K562 (cell line): ENCODE measurements around the gene GBP7. TPM values are rescaled to one million over a fixed set of nuclear protein-coding genes. Genes with fewer than 3 reads are reported as not detected.

Experiments
- ATAC-seq: fragments of 200-7000 bp; cut with Tn5 transposase; 3 replicates; pipeline ENCODE4 v1.9.1; 2020; ENCODE audit warnings: moderate library complexity
- BruUV-seq: library from RNA; stranded (reverse); fragments of 400-500 nt; replicated peaks from 2 replicates; lab custom pipeline; 2021; lab: Mats Ljungman, UMichigan
- CTCF ChIA-PET: fragments of 300-600 bp; formaldehyde crosslinking; extraction: SDS; loops from one replicate; lab custom pipeline; 2021; ENCODE audit warnings: low intra/inter-chr PET ratio; lab: Yijun Ruan, JAX
- POLR2A ChIA-PET: fragments of 300-600, 350-650 bp; sonication (Branson Sonifier 250); formaldehyde crosslinking; extraction: SDS; loops from one replicate; lab custom pipeline; 2021; ENCODE audit warnings: antibody characterized with exemption, inconsistent platforms; lab: Yijun Ruan, JAX
- DNase-seq, 4 experiments: peaks; one replicate each; pipeline versions ENCODE4 v3.0.0 to v3.0.0-alpha.2; 2011 to 2018; ENCODE audit warnings: low spot score in 3 of 4, mixed read lengths in 3 of 4; ENCODE audit errors: extremely low read depth in 1 of 4
- FAIRE-seq: peaks from 2 replicates; lab custom pipeline; 2011; peaks lifted over from hg19 to GRCh38; lab: Jason Lieb, UNC
- H2AFZ ChIP-seq: 2 replicates; pipeline ENCODE4 v1.6.0; 2011; ENCODE audit warnings: low read depth, low read length, control low read depth, inconsistent platforms
- H3K27ac ChIP-seq: fragments of 200-600 bp; 3 replicates; pipeline ENCODE4 v1.8.0; 2011; ENCODE audit warnings: low read depth, mild to moderate bottlenecking, control low read depth, inconsistent platforms, low read length, moderate library complexity, mixed read lengths; ENCODE audit errors: extremely low read depth
- H3K27me3 ChIP-seq, 2 experiments: fragments of 300-600 bp in 1 of 2; 2 replicates in 1 of 2; 3 replicates in 1 of 2; pipeline versions ENCODE4 v1.6.0 to v1.8.0; 2011; ENCODE audit warnings: inconsistent platforms in 2 of 2, low read length in 2 of 2, mild to moderate bottlenecking in 1 of 2, mixed read lengths in 1 of 2, moderate library complexity in 1 of 2; ENCODE audit not compliant: control insufficient read depth in 2 of 2, insufficient read depth in 2 of 2
- H3K36me3 ChIP-seq: fragments of 300-600 bp; 3 replicates; pipeline ENCODE4 v1.8.0; 2011; ENCODE audit warnings: mild to moderate bottlenecking, low read length, inconsistent platforms; ENCODE audit not compliant: control insufficient read depth, insufficient read depth
- H3K4me1 ChIP-seq, 2 experiments: fragments of 200-600 bp in 1 of 2; replicated peaks in 1 of 2; 2 replicates in 1 of 2; 3 replicates in 1 of 2; pipeline versions ENCODE4 v1.5.1 to v1.8.0; 2011; ENCODE audit warnings: inconsistent platforms in 2 of 2, low read length in 2 of 2, mild to moderate bottlenecking in 1 of 2, mixed read lengths in 1 of 2, moderate library complexity in 1 of 2; ENCODE audit not compliant: control insufficient read depth in 2 of 2, insufficient read depth in 2 of 2
- H3K4me2 ChIP-seq: 2 replicates; pipeline ENCODE4 v1.6.1; 2011; ENCODE audit warnings: low read length, control low read depth, inconsistent platforms, mixed read lengths; ENCODE audit not compliant: insufficient read depth
- H3K4me3 ChIP-seq: fragments of 200-600 bp; sonication (generic), shearing (Covaris generic); 2 replicates; pipeline ENCODE4 v1.5.1; 2016; ENCODE audit warnings: control low read depth, inconsistent platforms
- H3K79me2 ChIP-seq: fragments of 200-600 bp; 3 replicates; pipeline ENCODE4 v1.8.0; 2011; ENCODE audit warnings: low read length, inconsistent platforms; ENCODE audit not compliant: control insufficient read depth, insufficient read depth
- H3K9ac ChIP-seq, 2 experiments: 2 replicates each; pipeline versions ENCODE4 v1.6.0 to v1.6.1; 2011; ENCODE audit warnings: low read depth in 2 of 2, low read length in 2 of 2, control low read depth in 1 of 2, inconsistent platforms in 1 of 2, mild to moderate bottlenecking in 1 of 2, mixed read lengths in 1 of 2; ENCODE audit not compliant: insufficient read depth in 1 of 2
- H3K9me1 ChIP-seq: one replicate; pipeline ENCODE4 v1.6.0; 2011; ENCODE audit warnings: inconsistent platforms, mild to moderate bottlenecking, low read length, moderate library complexity; ENCODE audit not compliant: control insufficient read depth, insufficient read depth
- H3K9me3 ChIP-seq: replicated peaks from 2 replicates; pipeline ENCODE4 v1.5.1; 2011; ENCODE audit warnings: low read depth, low read length, inconsistent platforms; ENCODE audit not compliant: control insufficient read depth, insufficient read depth
- H4K20me1 ChIP-seq: replicated peaks from 2 replicates; pipeline ENCODE4 v1.6.1; 2011; ENCODE audit warnings: low read length, inconsistent platforms, mixed read lengths; ENCODE audit not compliant: control insufficient read depth, insufficient read depth
- ARID1B ChIP-seq: fragments of 450-650 bp; IDR thresholded peaks from 2 replicates; pipeline ENCODE4 v1.6.1; 2016; ENCODE audit warnings: antibody characterized with exemption, mild to moderate bottlenecking, inconsistent platforms
- CBFA2T2 ChIP-seq: fragments of 450-650 bp; conservative IDR thresholded peaks from 2 replicates; pipeline ENCODE4 v1.6.1; 2017; ENCODE audit warnings: mild to moderate bottlenecking
- CBFA2T3 ChIP-seq: fragments of 450-650 bp; IDR thresholded peaks from 2 replicates; pipeline ENCODE4 v1.6.1; 2017
- CHD4 ChIP-seq: fragments of 200-600 bp; sonication (generic); IDR thresholded peaks from 3 replicates; pipeline ENCODE4 v1.6.1; 2012; ENCODE audit warnings: low read depth, mild to moderate bottlenecking, mixed read lengths, low read length, inconsistent platforms; ENCODE audit not compliant: insufficient read depth, insufficient replicate concordance, poor library complexity, severe bottlenecking
- CSDE1 ChIP-seq, 2 experiments: fragments of 450-650 bp; IDR thresholded peaks; 2 replicates each; pipeline ENCODE4 v1.6.1; 2016; ENCODE audit warnings: mild to moderate bottlenecking in 1 of 2
- DPF2 ChIP-seq: fragments of 450-650 bp; IDR thresholded peaks from 2 replicates; pipeline ENCODE4 v1.6.1; 2016
- MEIS2 ChIP-seq: fragments of 450-650 bp; IDR thresholded peaks from 2 replicates; pipeline ENCODE4 v1.6.1; 2014; ENCODE audit warnings: mild to moderate bottlenecking; ENCODE audit not compliant: partially characterized antibody
- POLR2A ChIP-seq: fragments of 450-650 bp; conservative IDR thresholded peaks from 2 replicates; pipeline ENCODE4 v1.6.1; 2016
- RFX1 ChIP-seq: fragments of 450-650 bp; IDR thresholded peaks from 2 replicates; pipeline ENCODE4 v1.6.1; 2016; ENCODE audit warnings: mild to moderate bottlenecking, moderate library complexity
- SETDB1 ChIP-seq: IDR thresholded peaks from one replicate; pipeline ENCODE4 v1.6.1; 2012; ENCODE audit warnings: low read length, control low read depth, inconsistent platforms
- SLC30A9 ChIP-seq: fragments of 250-450 bp; sonication (Bioruptor Pico); IDR thresholded peaks from 2 replicates; pipeline ENCODE4 v1.8.0; 2022; ENCODE audit warnings: mild to moderate bottlenecking, moderate library complexity
- STAT5A ChIP-seq: IDR thresholded peaks from 2 replicates; pipeline ENCODE4 v1.6.1; 2012; ENCODE audit warnings: low read length, inconsistent platforms, borderline replicate concordance
- TAL1 ChIP-seq: fragments of 450-650 bp; IDR thresholded peaks from 2 replicates; pipeline ENCODE4 v1.6.1; 2016; ENCODE audit warnings: mild to moderate bottlenecking
- TSC22D4 ChIP-seq: fragments of 450-650 bp; IDR thresholded peaks from 2 replicates; pipeline ENCODE4 v1.6.1; 2016; ENCODE audit warnings: missing genetic modification characterization, missing biosample characterization, control low read depth
- XRCC4 ChIP-seq: IDR thresholded peaks from one replicate; pipeline ENCODE4 v1.6.1; 2011; ENCODE audit not compliant: insufficient read depth, insufficient read length; ENCODE audit errors: extremely low read depth
- WGBS: fragments of 100-300 bp; shearing (Covaris generic); methylation state at CpG from one replicate; pipeline ENCODE4 v1.1.6; 2016; ENCODE audit warnings: low coverage, mixed read lengths; ENCODE audit not compliant: insufficient coverage; ENCODE audit errors: missing lambda C conversion rate; 5-methylcytosine and 5-hydroxymethylcytosine counted together
- in situ Hi-C: fragments of 300-500 bp; cut with MboI; formaldehyde crosslinking; loops from 4 replicates; pipeline ENCODE4 v1.15.0; 2018; ENCODE audit warnings: inconsistent platforms, mixed read lengths
- intact Hi-C: fragments of 100-400 bp; cut with micrococcal nuclease; formaldehyde crosslinking; loops from 2 replicates; pipeline ENCODE4 v1.14.2; 2022
- polyA plus RNA-seq, 8 experiments: library from polyadenylated mRNA; depleted of rRNA in 4 of 8; stranded (reverse) in 5 of 8; unstranded in 3 of 8; fragments of >200 nt; fragmentation: Nextera tagmentation in 2 of 8; fragmentation: Illumina TruSeq in 1 of 8; extraction: Ambion mirVana in 2 of 8; extraction: Trizol in 1 of 8; gene quantifications; 2 replicates each; pipeline versions ENCODE4 v1.2.1 to v1.2.3, GENCODE V29; 2011 to 2014; ENCODE audit warnings: inconsistent platforms in 1 of 8, missing spikeins in 1 of 8
- total RNA-seq, 7 experiments: library from RNA; depleted of rRNA in 6 of 7; stranded (reverse); fragments of >200 nt in 6 of 7; fragmentation: Illumina TruSeq in 2 of 7; extraction: Trizol in 2 of 7; gene quantifications; 2 replicates each; pipeline versions ENCODE4 v1.2.1 to v1.2.3, GENCODE V29; 2011 to 2021; ENCODE audit warnings: low replicate concordance in 1 of 7
- TF ChIP-seq, protein P1 (sequence below): fragments of 250-450 bp; sonication (Bioruptor Pico); IDR thresholded peaks from 2 replicates; pipeline ENCODE4 v1.5.0; 2020; ENCODE audit warnings: mild to moderate bottlenecking
- TF ChIP-seq, protein P2 (sequence below), 2 experiments: fragments of 200-800 bp in 1 of 2; sonication (Bioruptor generic) in 1 of 2; sonication (generic) in 1 of 2; formaldehyde crosslinking in 1 of 2; IDR thresholded peaks in 1 of 2; conservative IDR thresholded peaks in 1 of 2; 2 replicates each; pipeline versions ENCODE4 v1.5.0 to v1.6.1; 2016 to 2020; ENCODE audit warnings: missing compliant biosample characterization in 1 of 2, missing genetic modification characterization in 1 of 2, missing genetic modification reagents in 1 of 2
- TF ChIP-seq, protein P3 (sequence below): fragments of 450-650 bp; IDR thresholded peaks from 2 replicates; pipeline ENCODE4 v1.6.1; 2016
- TF ChIP-seq, protein P4 (sequence below): fragments of 450-650 bp; formaldehyde crosslinking; IDR thresholded peaks from 2 replicates; pipeline ENCODE4 v1.4.0; 2020; ENCODE audit warnings: mild to moderate bottlenecking, moderate library complexity

Gene GBP7
- total and polyA plus RNA-seq, 9 of the 15 experiments (the other 6 are each of a cell fraction or from before 2014, with no cell fraction given), result 0.03 TPM; not detected in 8

DNA sequence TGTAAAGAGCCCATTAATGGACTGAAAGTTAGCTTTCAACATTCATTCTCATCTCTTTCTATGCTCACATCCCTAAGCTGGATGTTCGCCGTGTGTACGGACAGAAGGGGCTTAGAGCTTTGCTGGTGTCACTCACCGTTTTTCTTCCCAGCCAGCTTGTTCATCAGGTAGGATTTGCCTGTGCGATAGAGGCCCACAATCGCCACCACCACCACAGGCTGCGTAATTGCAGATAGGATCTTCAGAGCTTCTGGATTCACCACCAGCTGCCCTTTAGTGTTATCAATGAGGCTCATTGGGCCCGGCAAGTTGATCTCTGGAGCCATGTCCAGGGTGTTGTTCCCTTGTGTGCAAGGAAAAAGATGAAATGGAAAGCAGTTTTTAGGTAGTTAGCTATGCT is 54.2 kb downstream of the GBP7 start:
- POLR2A ChIA-PET, result interaction anchor here (0.6 to 1.0 kb wide), 2 partner anchors 12 to 35 kb away, joined by 3 read pairs; no protein-coding TSS in a partner anchor
- no peak overlapping the region for H3K27ac ChIP-seq
- no peaks in the 10 kb centered on the region for H4K20me1 ChIP-seq
- no peak overlapping the region; a peak in 1 of 4 replicates for H3K9ac ChIP-seq
- in situ Hi-C loops, result loop anchor here (25.0 kb wide), 1 partner anchor 866 kb away; the partner anchor contains the start of gene ZNF326
- no peaks in the 10 kb centered on the region for H3K9me1 ChIP-seq
- FAIRE-seq (no peak), DNase-seq (peak in 2 of 4 experiments; percentile 9 to 50), ATAC-seq (peak; percentile 63)
- H3K79me2 ChIP-seq, result no peaks in the 10 kb centered on the region
- H3K4me2 ChIP-seq, result peak overlapping the region; percentile 49
- H3K4me1 ChIP-seq, result peaks cover 0 to 8% of the 10 kb centered on the region in 2 experiments; a peak in 2 of 5 replicates
- no TSS peak for BruUV-seq
- no peak overlapping the region for H3K4me3 ChIP-seq
- no peaks in the 10 kb centered on the region for H3K27me3 ChIP-seq
- intact Hi-C loops, result no loop called here
- no peaks in the 10 kb centered on the region for H3K36me3 ChIP-seq
- 3% methylated on average over 8 of the region's 8 CpGs for WGBS
- CTCF ChIA-PET, result no interaction called here
- peak overlapping the region; percentile 15; the same call in 1 of the 2 replicates for H2AFZ ChIP-seq
- no peaks in the 10 kb centered on the region for H3K9me3 ChIP-seq
- TF ChIP-seq TSC22D4 (tag) (no peak), CBFA2T2 (peak; percentile 68), CSDE1 (IDR thresholded peaks at IDR 0.05) (no peak), TAL1 (peak; percentile 65), SLC30A9 (CRISPR knock-in tag) (no peak), CBFA2T3 (peak; percentile 78), RFX1 (no peak), DPF2 (peak; percentile 35; the same call in 1 of the 2 replicates), POLR2A (no peak), MEIS2 (no peak), SETDB1 (no peak), XRCC4 (no peak), CHD4 (no peak), STAT5A (peak; percentile 11; the same call in 1 of the 2 replicates), ARID1B (peak; percentile 49)
- TF ChIP-seq, protein P1, sequence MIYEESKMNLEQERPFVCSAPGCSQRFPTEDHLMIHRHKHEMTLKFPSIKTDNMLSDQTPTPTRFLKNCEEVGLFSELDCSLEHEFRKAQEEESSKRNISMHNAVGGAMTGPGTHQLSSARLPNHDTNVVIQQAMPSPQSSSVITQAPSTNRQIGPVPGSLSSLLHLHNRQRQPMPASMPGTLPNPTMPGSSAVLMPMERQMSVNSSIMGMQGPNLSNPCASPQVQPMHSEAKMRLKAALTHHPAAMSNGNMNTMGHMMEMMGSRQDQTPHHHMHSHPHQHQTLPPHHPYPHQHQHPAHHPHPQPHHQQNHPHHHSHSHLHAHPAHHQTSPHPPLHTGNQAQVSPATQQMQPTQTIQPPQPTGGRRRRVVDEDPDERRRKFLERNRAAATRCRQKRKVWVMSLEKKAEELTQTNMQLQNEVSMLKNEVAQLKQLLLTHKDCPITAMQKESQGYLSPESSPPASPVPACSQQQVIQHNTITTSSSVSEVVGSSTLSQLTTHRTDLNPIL (CRISPR knock-in tag), result no peak
- TF ChIP-seq, protein P2, sequence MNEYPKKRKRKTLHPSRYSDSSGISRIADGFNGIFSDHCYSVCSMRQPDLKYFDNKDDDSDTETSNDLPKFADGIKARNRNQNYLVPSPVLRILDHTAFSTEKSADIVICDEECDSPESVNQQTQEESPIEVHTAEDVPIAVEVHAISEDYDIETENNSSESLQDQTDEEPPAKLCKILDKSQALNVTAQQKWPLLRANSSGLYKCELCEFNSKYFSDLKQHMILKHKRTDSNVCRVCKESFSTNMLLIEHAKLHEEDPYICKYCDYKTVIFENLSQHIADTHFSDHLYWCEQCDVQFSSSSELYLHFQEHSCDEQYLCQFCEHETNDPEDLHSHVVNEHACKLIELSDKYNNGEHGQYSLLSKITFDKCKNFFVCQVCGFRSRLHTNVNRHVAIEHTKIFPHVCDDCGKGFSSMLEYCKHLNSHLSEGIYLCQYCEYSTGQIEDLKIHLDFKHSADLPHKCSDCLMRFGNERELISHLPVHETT (CRISPR knock-in tag; conservative IDR thresholded peaks at IDR 0.05 in 1 of 2, IDR thresholded peaks at IDR 0.05 in 1 of 2), result peak in 1 of 2 experiments; percentile 41; a peak in 1 of 4 replicates
- TF ChIP-seq, protein P3, sequence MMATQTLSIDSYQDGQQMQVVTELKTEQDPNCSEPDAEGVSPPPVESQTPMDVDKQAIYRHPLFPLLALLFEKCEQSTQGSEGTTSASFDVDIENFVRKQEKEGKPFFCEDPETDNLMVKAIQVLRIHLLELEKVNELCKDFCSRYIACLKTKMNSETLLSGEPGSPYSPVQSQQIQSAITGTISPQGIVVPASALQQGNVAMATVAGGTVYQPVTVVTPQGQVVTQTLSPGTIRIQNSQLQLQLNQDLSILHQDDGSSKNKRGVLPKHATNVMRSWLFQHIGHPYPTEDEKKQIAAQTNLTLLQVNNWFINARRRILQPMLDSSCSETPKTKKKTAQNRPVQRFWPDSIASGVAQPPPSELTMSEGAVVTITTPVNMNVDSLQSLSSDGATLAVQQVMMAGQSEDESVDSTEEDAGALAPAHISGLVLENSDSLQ, result peak; percentile 57
- TF ChIP-seq, protein P4, sequence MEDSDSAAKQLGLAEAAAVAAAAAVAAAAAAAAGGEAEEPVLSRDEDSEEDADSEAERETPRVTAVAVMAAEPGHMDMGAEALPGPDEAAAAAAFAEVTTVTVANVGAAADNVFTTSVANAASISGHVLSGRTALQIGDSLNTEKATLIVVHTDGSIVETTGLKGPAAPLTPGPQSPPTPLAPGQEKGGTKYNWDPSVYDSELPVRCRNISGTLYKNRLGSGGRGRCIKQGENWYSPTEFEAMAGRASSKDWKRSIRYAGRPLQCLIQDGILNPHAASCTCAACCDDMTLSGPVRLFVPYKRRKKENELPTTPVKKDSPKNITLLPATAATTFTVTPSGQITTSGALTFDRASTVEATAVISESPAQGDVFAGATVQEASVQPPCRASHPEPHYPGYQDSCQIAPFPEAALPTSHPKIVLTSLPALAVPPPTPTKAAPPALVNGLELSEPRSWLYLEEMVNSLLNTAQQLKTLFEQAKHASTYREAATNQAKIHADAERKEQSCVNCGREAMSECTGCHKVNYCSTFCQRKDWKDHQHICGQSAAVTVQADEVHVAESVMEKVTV (CRISPR knock-in tag), result no peak
